Measurements from ENCODE around the gene PAQR8. TPM values are rescaled to one million over a fixed set of nuclear protein-coding genes. Genes with fewer than 3 reads are reported as not detected.

The PAQR8 gene
- total RNA-seq, 1 experiment from 2014 or later = 3.0 TPM

- no peak overlapping the region for H2AFZ ChIP-seq (ENCODE audit: low read length)
- peaks cover 16 to 18% of the 10 kb centered on the region in 2 experiments for H3K4me1 Mint-ChIP-seq
- H3K27me3 ChIP-seq (ENCODE audit: insufficient read depth, low read length) = no peaks in the 10 kb centered on the region; the same call in 1 of the 2 replicates
Observed at GRCh38 chr6:52361414-52361944, 472 bp upstream of the PAQR8 start.

More at GRCh38 chr6:52361414-52361944, 472 bp upstream of the PAQR8 start:
- H3K79me1 ChIP-seq (ENCODE audit: insufficient read depth, low read depth, low read length, poor library complexity, severe bottlenecking) = no peaks in the 10 kb centered on the region
- Mint-ChIP-seq H3K4me3 (peak overlapping the region; percentile 81 to 90), H3K27ac (peak overlapping the region in 1 of 3 experiments; percentile 20; a peak in 2 of 7 replicates), H3K9me3 (no peaks in the 10 kb centered on the region), H3K36me3 (ENCODE audit: insufficient read depth in 1 of 3, low read depth in 3 of 3) (peaks cover 0 to 4% (median 0%) of the 10 kb centered on the region in 3 experiments; a peak in 2 of 7 replicates), H3K27me3 (ENCODE audit: low read depth) (peaks cover 37% of the 10 kb centered on the region)
- no peak overlapping the region for H4K8ac ChIP-seq (replicated peaks; ENCODE audit: insufficient read length, low read depth, low read length)
- peak overlapping the region; percentile 76 for H3K4me2 ChIP-seq (ENCODE audit: insufficient read depth, insufficient read length, low read length)
- H3K18ac ChIP-seq (ENCODE audit: insufficient read length, low read depth, low read length) = no peak overlapping the region
- H3K4ac ChIP-seq (ENCODE audit: low read depth, low read length) = no peak overlapping the region
- H3K23me2 ChIP-seq (ENCODE audit: insufficient read length, low read depth, low read length, poor library complexity, severe bottlenecking) = peaks cover 15% of the 10 kb centered on the region
- no peaks in the 10 kb centered on the region for H3K9me3 ChIP-seq (ENCODE audit: control insufficient read depth, low read depth, low read length)
- no peak for DNase-seq
- no peak overlapping the region for H2BK15ac ChIP-seq (ENCODE audit: low read depth, low read length)
- no peak overlapping the region for H3K23ac ChIP-seq (ENCODE audit: insufficient read length, low read depth, low read length)
- H2BK20ac ChIP-seq (ENCODE audit: low read depth, low read length, poor library complexity, severe bottlenecking) = no peak overlapping the region
- H3K56ac ChIP-seq (ENCODE audit: insufficient read length, low read depth, low read length) = no peak overlapping the region
- H3K14ac ChIP-seq (ENCODE audit: insufficient read depth, low read length) = no peak overlapping the region
- no peak overlapping the region for H3K9ac ChIP-seq (ENCODE audit: extremely low read depth, insufficient read length, low read length)
- no peak overlapping the region for H4K91ac ChIP-seq (ENCODE audit: insufficient read length, low read depth, low read length)
- no CpG with 5 or more reads among the region's 18 CpGs for WGBS (ENCODE audit: extremely low coverage, insufficient read length, low lambda C conversion rate)
- H3K4me1 ChIP-seq (ENCODE audit: insufficient read depth, low read length) = peaks cover 9% of the 10 kb centered on the region; the same call in 1 of the 2 replicates
- H3K79me2 ChIP-seq (ENCODE audit: insufficient read depth, low read length) = no peaks in the 10 kb centered on the region
- no peak overlapping the region for H2BK5ac ChIP-seq (ENCODE audit: insufficient read length, low read length)
- no peak overlapping the region for H2BK12ac ChIP-seq (ENCODE audit: insufficient read length, low read depth, low read length)
- H2AK5ac ChIP-seq (ENCODE audit: insufficient read length, low read length) = no peak overlapping the region
- no peak overlapping the region for H2BK120ac ChIP-seq (ENCODE audit: low read depth, low read length, poor library complexity, severe bottlenecking)
- H4K5ac ChIP-seq (ENCODE audit: insufficient read length, low read depth, low read length) = no peak overlapping the region
- H3K27ac ChIP-seq (ENCODE audit: insufficient read length, low read depth, low read length) = no peak overlapping the region
- TF ChIP-seq, protein P1, sequence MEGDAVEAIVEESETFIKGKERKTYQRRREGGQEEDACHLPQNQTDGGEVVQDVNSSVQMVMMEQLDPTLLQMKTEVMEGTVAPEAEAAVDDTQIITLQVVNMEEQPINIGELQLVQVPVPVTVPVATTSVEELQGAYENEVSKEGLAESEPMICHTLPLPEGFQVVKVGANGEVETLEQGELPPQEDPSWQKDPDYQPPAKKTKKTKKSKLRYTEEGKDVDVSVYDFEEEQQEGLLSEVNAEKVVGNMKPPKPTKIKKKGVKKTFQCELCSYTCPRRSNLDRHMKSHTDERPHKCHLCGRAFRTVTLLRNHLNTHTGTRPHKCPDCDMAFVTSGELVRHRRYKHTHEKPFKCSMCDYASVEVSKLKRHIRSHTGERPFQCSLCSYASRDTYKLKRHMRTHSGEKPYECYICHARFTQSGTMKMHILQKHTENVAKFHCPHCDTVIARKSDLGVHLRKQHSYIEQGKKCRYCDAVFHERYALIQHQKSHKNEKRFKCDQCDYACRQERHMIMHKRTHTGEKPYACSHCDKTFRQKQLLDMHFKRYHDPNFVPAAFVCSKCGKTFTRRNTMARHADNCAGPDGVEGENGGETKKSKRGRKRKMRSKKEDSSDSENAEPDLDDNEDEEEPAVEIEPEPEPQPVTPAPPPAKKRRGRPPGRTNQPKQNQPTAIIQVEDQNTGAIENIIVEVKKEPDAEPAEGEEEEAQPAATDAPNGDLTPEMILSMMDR (conservative IDR thresholded peaks at IDR 0.05) = no peak
- H3T11ph ChIP-seq (ENCODE audit: low read length) = no peak overlapping the region
- H4K20me1 ChIP-seq (ENCODE audit: control insufficient read depth, insufficient read depth, insufficient read length) = no peaks in the 10 kb centered on the region

Measured in H9 (cell line).